Measurements from ENCODE around the gene NUBPL. TPM values are rescaled to one million over a fixed set of nuclear protein-coding genes. Genes with fewer than 3 reads are reported as not detected.
"Not testable (repeated sequence)": the region's sequence is repeated elsewhere in the genome, so short reads cannot be mapped to it uniquely, and the experiment has no call there.

The NUBPL gene
- total RNA-seq, 1 donor from 2014 or later = 12.5 TPM

- Mint-ChIP-seq H3K4me3 (ENCODE audit: unreplicated experiment) (no peak overlapping the region), H3K9me3 (ENCODE audit: unreplicated experiment) (peaks cover 3% of the 10 kb centered on the region), H3K4me1 (ENCODE audit: low read depth, unreplicated experiment) (peaks cover 17% of the 10 kb centered on the region), H3K27me3 (ENCODE audit: unreplicated experiment) (no peaks in the 10 kb centered on the region), H3K36me3 (ENCODE audit: unreplicated experiment) (peaks cover 16% of the 10 kb centered on the region), H3K27ac (ENCODE audit: unreplicated experiment) (no peak overlapping the region)
- TF ChIP-seq, protein P1, sequence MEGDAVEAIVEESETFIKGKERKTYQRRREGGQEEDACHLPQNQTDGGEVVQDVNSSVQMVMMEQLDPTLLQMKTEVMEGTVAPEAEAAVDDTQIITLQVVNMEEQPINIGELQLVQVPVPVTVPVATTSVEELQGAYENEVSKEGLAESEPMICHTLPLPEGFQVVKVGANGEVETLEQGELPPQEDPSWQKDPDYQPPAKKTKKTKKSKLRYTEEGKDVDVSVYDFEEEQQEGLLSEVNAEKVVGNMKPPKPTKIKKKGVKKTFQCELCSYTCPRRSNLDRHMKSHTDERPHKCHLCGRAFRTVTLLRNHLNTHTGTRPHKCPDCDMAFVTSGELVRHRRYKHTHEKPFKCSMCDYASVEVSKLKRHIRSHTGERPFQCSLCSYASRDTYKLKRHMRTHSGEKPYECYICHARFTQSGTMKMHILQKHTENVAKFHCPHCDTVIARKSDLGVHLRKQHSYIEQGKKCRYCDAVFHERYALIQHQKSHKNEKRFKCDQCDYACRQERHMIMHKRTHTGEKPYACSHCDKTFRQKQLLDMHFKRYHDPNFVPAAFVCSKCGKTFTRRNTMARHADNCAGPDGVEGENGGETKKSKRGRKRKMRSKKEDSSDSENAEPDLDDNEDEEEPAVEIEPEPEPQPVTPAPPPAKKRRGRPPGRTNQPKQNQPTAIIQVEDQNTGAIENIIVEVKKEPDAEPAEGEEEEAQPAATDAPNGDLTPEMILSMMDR (IDR thresholded peaks at IDR 0.05; ENCODE audit: partially characterized antibody, unreplicated experiment) = no peak
- no peak for DNase-seq
Measured at GRCh38 chr14:31700282-31701074, 139.3 kb downstream of the NUBPL start.

DNA sequence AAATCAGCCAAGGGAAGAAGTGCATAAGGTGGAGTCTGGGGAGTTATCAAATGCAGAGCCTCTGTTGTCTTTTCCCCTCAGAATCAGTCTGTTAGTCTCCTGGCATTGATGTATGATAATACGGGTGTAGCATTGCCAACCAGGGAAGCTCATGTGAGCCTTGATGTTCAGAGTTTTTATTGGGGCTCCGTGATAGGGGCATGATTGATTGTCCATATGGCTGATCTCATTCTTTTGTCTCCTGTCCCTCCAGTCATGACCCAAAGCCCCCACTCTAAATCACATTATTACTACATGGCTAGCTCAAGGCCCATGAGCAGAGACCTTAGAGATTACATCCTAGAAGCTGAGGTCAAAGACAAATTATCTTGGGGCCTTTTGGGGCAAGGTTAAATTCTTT is 140.9 kb downstream of the NUBPL start:
- TF ChIP-seq, protein P1 (IDR thresholded peaks at IDR 0.05; ENCODE audit: partially characterized antibody, unreplicated experiment) = no peak
- peaks cover 21% of the 10 kb centered on the region for H3K36me3 Mint-ChIP-seq (ENCODE audit: unreplicated experiment)
- no peak for DNase-seq
- H3K4me1 Mint-ChIP-seq (ENCODE audit: low read depth, unreplicated experiment) = peaks cover 5% of the 10 kb centered on the region
- peaks cover 3% of the 10 kb centered on the region for H3K9me3 Mint-ChIP-seq (ENCODE audit: unreplicated experiment)
- no peak overlapping the region for H3K4me3 Mint-ChIP-seq (ENCODE audit: unreplicated experiment)
- no peaks in the 10 kb centered on the region for H3K27me3 Mint-ChIP-seq (ENCODE audit: unreplicated experiment)
- H3K27ac Mint-ChIP-seq (ENCODE audit: unreplicated experiment) = no peak overlapping the region

DNA sequence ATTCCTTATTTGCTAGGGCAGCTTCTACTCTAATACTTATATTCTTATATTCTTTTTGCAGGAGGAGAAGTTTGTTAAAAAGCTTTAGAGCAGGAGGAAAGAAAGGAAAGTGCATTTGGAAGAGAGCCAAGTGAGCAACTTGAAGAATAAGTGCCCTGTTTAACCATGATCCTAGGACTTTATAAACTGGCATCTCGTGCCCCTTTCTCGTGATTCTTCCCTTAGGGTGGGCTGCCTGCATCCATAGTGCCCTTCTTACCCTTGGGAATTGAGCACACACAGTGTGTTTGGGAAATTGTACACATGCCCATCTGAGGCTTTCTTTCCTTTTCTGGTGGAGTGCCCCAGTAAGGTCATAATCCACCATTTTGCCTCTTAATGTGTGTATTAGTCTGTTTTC is 141.9 kb downstream of the NUBPL start:
- Mint-ChIP-seq H3K36me3 (ENCODE audit: unreplicated experiment) (peaks cover 26% of the 10 kb centered on the region), H3K4me1 (ENCODE audit: low read depth, unreplicated experiment) (peaks cover 1% of the 10 kb centered on the region), H3K27me3 (ENCODE audit: unreplicated experiment) (no peaks in the 10 kb centered on the region), H3K4me3 (ENCODE audit: unreplicated experiment) (no peak overlapping the region), H3K27ac (ENCODE audit: unreplicated experiment) (no peak overlapping the region), H3K9me3 (ENCODE audit: unreplicated experiment) (peaks cover 3% of the 10 kb centered on the region)
- TF ChIP-seq, protein P1 (IDR thresholded peaks at IDR 0.05; ENCODE audit: partially characterized antibody, unreplicated experiment) = no peak
- DNase-seq = no peak

DNA sequence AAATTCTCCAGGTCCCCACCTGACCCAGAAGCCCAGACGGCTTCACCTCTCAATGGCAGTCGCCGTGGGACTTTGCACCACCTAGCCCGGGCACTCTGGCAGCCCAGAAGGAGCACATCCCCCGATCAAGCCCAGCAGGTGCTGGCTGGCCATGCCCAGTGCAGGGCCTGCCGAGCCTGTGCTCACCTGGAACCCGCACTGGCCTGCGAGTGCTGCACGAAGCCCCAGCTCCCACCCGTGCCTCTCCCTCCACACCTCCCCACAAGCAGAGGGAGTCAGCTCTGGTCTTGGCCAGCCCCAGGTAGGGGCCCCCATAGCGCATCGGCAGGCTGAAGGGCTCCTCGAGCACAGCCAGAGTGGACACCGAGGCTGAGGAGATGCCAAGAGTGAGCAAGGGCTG is 144.5 kb downstream of the NUBPL start:
- H3K27me3 Mint-ChIP-seq (ENCODE audit: unreplicated experiment) = no peaks in the 10 kb centered on the region
- peaks cover 3% of the 10 kb centered on the region for H3K4me1 Mint-ChIP-seq (ENCODE audit: low read depth, unreplicated experiment)
- H3K27ac Mint-ChIP-seq (ENCODE audit: unreplicated experiment) = no peak overlapping the region
- no peak overlapping the region for H3K4me3 Mint-ChIP-seq (ENCODE audit: unreplicated experiment)
- peaks cover 5% of the 10 kb centered on the region for H3K9me3 Mint-ChIP-seq (ENCODE audit: unreplicated experiment)
- peaks cover 26% of the 10 kb centered on the region for H3K36me3 Mint-ChIP-seq (ENCODE audit: unreplicated experiment)
- DNase-seq = no peak
- TF ChIP-seq, protein P1 (IDR thresholded peaks at IDR 0.05; ENCODE audit: partially characterized antibody, unreplicated experiment) = no peak

GRCh38 chr14:31708661-31709060 is 147.5 kb downstream of the NUBPL start:
- H3K27me3 Mint-ChIP-seq (ENCODE audit: unreplicated experiment); DNase-seq; H3K4me1 Mint-ChIP-seq (ENCODE audit: low read depth, unreplicated experiment); H3K27ac Mint-ChIP-seq (ENCODE audit: unreplicated experiment); H3K9me3 Mint-ChIP-seq (ENCODE audit: unreplicated experiment); H3K4me3 Mint-ChIP-seq (ENCODE audit: unreplicated experiment): not testable (repeated sequence)
- H3K36me3 Mint-ChIP-seq (ENCODE audit: unreplicated experiment) = peaks cover 15% of the 10 kb centered on the region

Measured in glutamatergic neuron (in vitro differentiated cells).